DOHH2 (cell line): Measurements from ENCODE around the gene MCUR1.

Experiments used
- EZH2phosphoT487 ChIP-seq: fragments of 200-600 bp; sonication (generic); IDR thresholded peaks from 2 replicates; pipeline ENCODE4 v1.6.1; 2017; ENCODE audit warnings: borderline replicate concordance, mild to moderate bottlenecking, antibody characterized with exemption, low read length, moderate library complexity, mixed read lengths
- TF ChIP-seq, protein P1 (sequence below): fragments of 200-600 bp; sonication (generic); IDR thresholded peaks from one replicate; pipeline ENCODE4 v1.5.1; 2014; ENCODE audit warnings: antibody characterized with exemption, mild to moderate bottlenecking, low read depth, low read length; ENCODE audit not compliant: poor library complexity, severe bottlenecking

DNA sequence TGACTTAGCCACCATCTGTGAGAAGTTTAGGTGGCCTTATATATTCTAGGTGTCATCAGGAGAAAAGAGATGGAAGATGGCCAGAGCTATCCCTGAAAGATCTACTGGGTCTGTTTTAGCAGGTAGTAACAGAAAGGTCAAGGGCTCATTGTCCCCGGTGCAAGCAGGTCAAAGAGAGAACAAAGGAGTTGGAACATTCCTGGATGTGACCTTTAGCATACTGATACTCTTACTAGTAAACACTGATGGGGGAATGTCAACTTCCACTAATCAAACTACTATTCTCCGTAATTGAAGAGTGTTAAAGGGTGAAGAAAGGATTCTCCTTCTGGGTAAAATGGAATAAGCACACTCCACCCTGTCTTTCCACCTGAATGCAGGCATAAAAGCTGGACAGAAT is 4.0 kb upstream of the MCUR1 start:
- TF ChIP-seq, protein P1, sequence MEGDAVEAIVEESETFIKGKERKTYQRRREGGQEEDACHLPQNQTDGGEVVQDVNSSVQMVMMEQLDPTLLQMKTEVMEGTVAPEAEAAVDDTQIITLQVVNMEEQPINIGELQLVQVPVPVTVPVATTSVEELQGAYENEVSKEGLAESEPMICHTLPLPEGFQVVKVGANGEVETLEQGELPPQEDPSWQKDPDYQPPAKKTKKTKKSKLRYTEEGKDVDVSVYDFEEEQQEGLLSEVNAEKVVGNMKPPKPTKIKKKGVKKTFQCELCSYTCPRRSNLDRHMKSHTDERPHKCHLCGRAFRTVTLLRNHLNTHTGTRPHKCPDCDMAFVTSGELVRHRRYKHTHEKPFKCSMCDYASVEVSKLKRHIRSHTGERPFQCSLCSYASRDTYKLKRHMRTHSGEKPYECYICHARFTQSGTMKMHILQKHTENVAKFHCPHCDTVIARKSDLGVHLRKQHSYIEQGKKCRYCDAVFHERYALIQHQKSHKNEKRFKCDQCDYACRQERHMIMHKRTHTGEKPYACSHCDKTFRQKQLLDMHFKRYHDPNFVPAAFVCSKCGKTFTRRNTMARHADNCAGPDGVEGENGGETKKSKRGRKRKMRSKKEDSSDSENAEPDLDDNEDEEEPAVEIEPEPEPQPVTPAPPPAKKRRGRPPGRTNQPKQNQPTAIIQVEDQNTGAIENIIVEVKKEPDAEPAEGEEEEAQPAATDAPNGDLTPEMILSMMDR = no peak
- TF ChIP-seq EZH2phosphoT487 = no peak
